Esophagus muscularis mucosa (tissue), 4 donors: ENCODE data around the gene TMED4.

Experiments
- EP300 ChIP-seq: sonication (generic); formaldehyde crosslinking; IDR thresholded peaks from one replicate; pipeline ENCODE4 v1.6.1; 2017; ENCODE audit warnings: antibody characterized with exemption
- POLR2A ChIP-seq: fragments of 450-650 bp; IDR thresholded peaks from one replicate; pipeline ENCODE4 v1.6.1; 2017; ENCODE audit warnings: antibody characterized with exemption, moderate library complexity, mild to moderate bottlenecking, low read depth
- POLR2AphosphoS5 ChIP-seq, 2 donors: sonication (generic); formaldehyde crosslinking; IDR thresholded peaks; one replicate each; pipeline ENCODE4 v1.6.1; 2017; ENCODE audit warnings: antibody characterized with exemption in 2 of 2
- TF ChIP-seq, protein P1 (sequence below), 3 experiments: fragments of 200-600 bp in 2 of 3; fragments of 450-650 bp in 1 of 3; sonication (generic) in 2 of 3; IDR thresholded peaks; one replicate each; pipeline ENCODE4 v1.5.1; 2017 to 2019; ENCODE audit warnings: antibody characterized with exemption in 3 of 3, mild to moderate bottlenecking in 2 of 3, moderate library complexity in 1 of 3

DNA sequence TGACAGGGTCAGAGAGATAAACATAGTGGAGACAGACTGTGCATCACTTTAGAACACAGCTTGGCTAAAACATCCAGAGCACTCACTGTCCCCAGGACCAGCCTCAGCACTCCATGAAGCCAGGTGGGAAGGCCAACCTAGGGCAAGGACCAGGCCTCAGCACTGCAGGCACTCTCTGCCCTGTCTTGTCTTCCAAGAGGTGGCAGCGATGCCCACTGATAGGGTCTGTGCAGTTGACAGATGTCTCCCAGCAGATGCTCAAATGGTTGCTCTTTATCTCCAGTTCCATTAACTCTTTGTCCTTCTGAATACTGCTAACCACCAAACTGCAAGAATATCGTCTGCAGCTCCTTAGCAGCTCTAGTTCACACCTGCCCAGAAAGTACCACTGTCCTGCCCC, 17.4 kb downstream of the TMED4 start:
- TF ChIP-seq POLR2A = no peak
- TF ChIP-seq, protein P1, sequence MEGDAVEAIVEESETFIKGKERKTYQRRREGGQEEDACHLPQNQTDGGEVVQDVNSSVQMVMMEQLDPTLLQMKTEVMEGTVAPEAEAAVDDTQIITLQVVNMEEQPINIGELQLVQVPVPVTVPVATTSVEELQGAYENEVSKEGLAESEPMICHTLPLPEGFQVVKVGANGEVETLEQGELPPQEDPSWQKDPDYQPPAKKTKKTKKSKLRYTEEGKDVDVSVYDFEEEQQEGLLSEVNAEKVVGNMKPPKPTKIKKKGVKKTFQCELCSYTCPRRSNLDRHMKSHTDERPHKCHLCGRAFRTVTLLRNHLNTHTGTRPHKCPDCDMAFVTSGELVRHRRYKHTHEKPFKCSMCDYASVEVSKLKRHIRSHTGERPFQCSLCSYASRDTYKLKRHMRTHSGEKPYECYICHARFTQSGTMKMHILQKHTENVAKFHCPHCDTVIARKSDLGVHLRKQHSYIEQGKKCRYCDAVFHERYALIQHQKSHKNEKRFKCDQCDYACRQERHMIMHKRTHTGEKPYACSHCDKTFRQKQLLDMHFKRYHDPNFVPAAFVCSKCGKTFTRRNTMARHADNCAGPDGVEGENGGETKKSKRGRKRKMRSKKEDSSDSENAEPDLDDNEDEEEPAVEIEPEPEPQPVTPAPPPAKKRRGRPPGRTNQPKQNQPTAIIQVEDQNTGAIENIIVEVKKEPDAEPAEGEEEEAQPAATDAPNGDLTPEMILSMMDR (IDR thresholded peaks at IDR 0.05) = no peak
- TF ChIP-seq POLR2AphosphoS5 (IDR thresholded peaks at IDR 0.05) = no peak
- TF ChIP-seq EP300 = no peak
